Heart left ventricle (tissue), 16 donors: Measurements from ENCODE around the gene ERC1. TPM values are rescaled to one million over a fixed set of nuclear protein-coding genes. Genes with fewer than 3 reads are reported as not detected.
A peak's percentile ranks its signal among the peaks of the same experiment; 100 is the strongest.

Source experiments
- ATAC-seq, 4 donors: fragments of 200-7000 bp; cut with Tn5 transposase; one replicate each; pipeline ENCODE4 v1.9.1; 2020 to 2022; ENCODE audit warnings: moderate library complexity in 4 of 4, mild to moderate bottlenecking in 3 of 4, moderate number of reproducible peaks in 1 of 4
- DNase-seq, 5 donors: peaks; one replicate each; pipeline ENCODE4 v3.0.0-alpha.2; 2020
- H3K27ac ChIP-seq, 12 donors: fragments of 200-600 bp; sonication (generic) in 4 of 12; one replicate each; pipeline versions ENCODE4 v1.5.0 to v1.8.0; 2016 to 2022; ENCODE audit warnings: mild to moderate bottlenecking in 2 of 12
- H3K27me3 ChIP-seq, 9 donors: fragments of 200-600 bp; sonication (generic) in 2 of 9; one replicate each; pipeline versions ENCODE4 v1.5.1 to v1.8.0; 2016 to 2022; ENCODE audit warnings: mild to moderate bottlenecking in 3 of 9
- H3K36me3 ChIP-seq, 9 donors: fragments of 200-600 bp; sonication (generic) in 2 of 9; one replicate each; pipeline versions ENCODE4 v1.5.0 to v1.8.0; 2018 to 2022; ENCODE audit warnings: mild to moderate bottlenecking in 2 of 9
- H3K4me1 ChIP-seq, 12 donors: fragments of 200-600 bp; sonication (generic) in 4 of 12; one replicate each; pipeline versions ENCODE4 v1.5.0 to v1.8.0; 2016 to 2022; ENCODE audit warnings: mild to moderate bottlenecking in 3 of 12
- H3K4me3 ChIP-seq, 12 donors: fragments of 200-600 bp; sonication (generic) in 4 of 12; one replicate each; pipeline versions ENCODE4 v1.5.0 to v1.8.0; 2017 to 2022; ENCODE audit warnings: mild to moderate bottlenecking in 9 of 12, moderate library complexity in 4 of 12
- H3K9me3 ChIP-seq, 12 donors: fragments of 200-600 bp; sonication (generic) in 4 of 12; one replicate each; pipeline versions ENCODE4 v1.5.0 to v1.8.0; 2016 to 2022; ENCODE audit warnings: mild to moderate bottlenecking in 1 of 12
- CTCF ChIP-seq, 12 donors: fragments of 200-600 bp; sonication (generic) in 4 of 12; IDR thresholded peaks; one replicate each; pipeline versions ENCODE4 v1.5.0 to v1.8.0; 2018 to 2022; ENCODE audit warnings: antibody characterized with exemption in 12 of 12, mild to moderate bottlenecking in 5 of 12
- POLR2A ChIP-seq, 2 donors: fragments of 450-650 bp; IDR thresholded peaks; one replicate each; pipeline ENCODE4 v1.6.1; 2017; ENCODE audit warnings: antibody characterized with exemption in 2 of 2, mild to moderate bottlenecking in 2 of 2, moderate library complexity in 2 of 2
- WGBS, 4 donors: extraction: QIAGEN DNeasy Blood & Tissue Kit in 2 of 4; methylation state at CpG; one replicate each; pipeline versions ENCODE4 v1.1.5 to v1.1.7; 2013 to 2018; 5-methylcytosine and 5-hydroxymethylcytosine counted together
- intact Hi-C, 10 donors: fragments of 100-400 bp; cut with DNase I; formaldehyde crosslinking; loops; one replicate each; pipeline versions ENCODE4 v1.11.1 to v1.14.2; 2022
- polyA plus RNA-seq, 2 donors: library from polyadenylated mRNA; stranded (reverse); fragments of 200-250 nt; gene quantifications; one replicate each; pipeline ENCODE4 v1.2.3, GENCODE V29; 2013
- total RNA-seq, 9 donors: library from RNA; depleted of rRNA in 2 of 9; stranded (reverse); fragments of >200 nt in 2 of 9; fragmentation: NEBNext Ultra II Directional in 3 of 9; extraction: Animal tissue kit (Norgen Biotek cat#: 25700) in 3 of 9; gene quantifications; one replicate each; pipeline versions ENCODE4 v1.1.0 to v1.2.4, GENCODE V29; 2016 to 2023
- donor health status: ischemic (EF 13 %, LVEDD 7.1; RV severe dilation, severe dysfunction).
- donor health status: healthy with polysubstance abuse.
- donor health status: DM: no; HTN: yes; CAD: no.
- donor health status: DM: no; HTN: no; CAD: no.
- donor health status: ischemic (EF 25% LVEDD 6.9; RV normal size, moderate dysfunction).
- donor health status: ischemic (EF 25% LVEDD 5.7; RV mildly dilated, moderate dysfunction).
- donor health status: healthy.
- donor health status: DM: yes; HTN: yes; CAD: no.
- donor health status: ischemic (EF 35%, LVEDD 5.7; RV mildly dilated, moderate dysfunction).
- donor health status: nonischemic (EF 11% LVEDD 7.7; RV severe dilation, severe dysfunction).
- donor health status: DM: yes; HTN: yes; CAD: no.
- donor health status: PGD.
- donor health status: ischemic (EF 29% LVEDD 5.4; RV normal size, mild dysfunction).
- donor health status: nonischemic (EF 23%, LVEDD 6.1; RV moderate dilation, normal function).

The ERC1 gene
- total and polyA plus RNA-seq, 11 donors = 13.5 to 84.0 (median 47.9) TPM

DNA sequence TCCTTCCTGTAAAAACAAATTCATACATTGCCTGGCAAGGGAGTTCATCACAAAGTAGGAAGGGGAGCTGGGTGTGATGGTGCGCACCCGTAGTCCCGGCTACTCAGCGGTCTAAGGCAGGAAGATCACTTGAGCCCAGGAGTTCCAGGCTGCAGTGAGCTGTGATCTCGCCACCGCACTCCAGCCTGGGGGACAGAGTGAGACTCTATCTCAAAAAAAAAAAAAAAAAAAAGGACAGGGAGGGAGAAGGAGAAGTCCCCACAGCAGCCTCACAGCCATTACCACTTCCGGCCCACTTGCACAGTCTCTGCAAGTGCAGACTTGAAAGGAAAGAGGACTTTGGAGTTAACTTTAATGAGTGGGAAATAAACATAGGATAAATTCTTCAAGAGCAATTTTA, 482.4 kb downstream of the ERC1 start:
- Histone ChIP-seq H3K9me3 (no peaks in the 10 kb centered on the region), H3K27me3 (no peaks in the 10 kb centered on the region), H3K36me3 (peaks cover 0 to 3% (median 0%) of the 10 kb centered on the region in 9 donors), H3K27ac (peak overlapping the region in 5 of 12 donors; percentile 4 to 54 (median 32)), H3K4me1 (peaks cover 0 to 62% (median 37%) of the 10 kb centered on the region in 12 donors), H3K4me3 (no peak overlapping the region)
- intact Hi-C loops = no loop called here
- DNase-seq = peak in 1 of 5 donors; percentile 51
- peak in 2 of 4 donors; percentile 16 to 17 for ATAC-seq
- no peak for TF ChIP-seq POLR2A (IDR thresholded peaks at IDR 0.05)
- TF ChIP-seq CTCF (IDR thresholded peaks at IDR 0.05) = no peak
- WGBS, 4 donors = 77 to 83% (median 81%) methylated on average over 7 of the region's 7 CpGs

- peak overlapping the region in 10 of 12 donors; percentile 3 to 54 (median 14) for H3K27ac ChIP-seq
- peak in 1 of 4 donors; percentile 62 for ATAC-seq
- H3K27me3 ChIP-seq = no peaks in the 10 kb centered on the region
- peaks cover 0 to 3% (median 0%) of the 10 kb centered on the region in 9 donors for H3K36me3 ChIP-seq
- peak overlapping the region in 3 of 12 donors; percentile 4 to 17 (median 10) for H3K4me3 ChIP-seq
- no peak for TF ChIP-seq CTCF (IDR thresholded peaks at IDR 0.05)
- TF ChIP-seq POLR2A (IDR thresholded peaks at IDR 0.05) = no peak
- intact Hi-C loops = no loop called here
- DNase-seq = no peak
- 44 to 54% (median 49%) methylated on average over 5 of the region's 5 CpGs for WGBS, 4 donors
- H3K9me3 ChIP-seq = no peaks in the 10 kb centered on the region
- peaks cover 0 to 57% (median 36%) of the 10 kb centered on the region in 12 donors for H3K4me1 ChIP-seq
These were observed 483.1 kb downstream of the ERC1 start for GRCh38 chr12:1474041-1474573.

DNA sequence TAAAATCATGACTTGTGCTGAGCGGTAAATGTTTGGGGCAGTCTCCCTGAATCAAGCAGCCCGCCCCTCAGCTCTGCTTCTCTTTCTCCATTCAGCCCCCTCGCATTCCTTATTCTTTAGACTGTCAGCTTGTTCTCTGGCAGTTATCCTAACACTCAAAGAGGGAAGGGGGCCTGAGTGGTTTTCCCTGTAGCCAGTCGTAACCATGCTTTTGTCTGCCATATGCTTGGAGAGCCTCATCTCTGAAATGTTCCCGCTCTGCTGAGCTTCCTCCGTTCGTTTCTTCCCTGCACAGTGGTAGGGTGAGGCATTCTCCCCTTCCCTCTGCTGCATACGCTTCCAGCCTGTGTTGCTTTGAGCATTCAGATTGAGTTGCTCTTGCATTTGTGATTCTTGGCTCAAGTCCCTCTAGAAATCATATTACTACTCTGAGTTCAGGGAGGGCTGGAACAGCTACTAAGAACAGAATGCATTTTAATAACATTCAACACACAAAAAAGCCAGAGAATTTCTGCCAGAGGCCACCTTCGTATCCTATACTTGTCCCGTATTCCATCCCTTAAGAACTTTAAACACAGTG, 483.6 kb downstream of the ERC1 start:
- ATAC-seq = peak; percentile 68 to 83 (median 76)
- intact Hi-C loops = no loop called here
- Histone ChIP-seq H3K27me3 (no peaks in the 10 kb centered on the region), H3K27ac (peak overlapping the region in 9 of 12 donors; percentile 3 to 54 (median 20)), H3K4me1 (peaks cover 0 to 51% (median 30%) of the 10 kb centered on the region in 12 donors), H3K4me3 (peak overlapping the region in 3 of 12 donors; percentile 4 to 17 (median 10)), H3K36me3 (peaks cover 0 to 3% (median 0%) of the 10 kb centered on the region in 9 donors), H3K9me3 (no peaks in the 10 kb centered on the region)
- 54 to 70% (median 60%) methylated on average over 10 of the region's 10 CpGs for WGBS, 4 donors
- DNase-seq = peak in 1 of 5 donors; percentile 21
- TF ChIP-seq CTCF (IDR thresholded peaks at IDR 0.05) = no peak
- TF ChIP-seq POLR2A (IDR thresholded peaks at IDR 0.05) = no peak

DNA sequence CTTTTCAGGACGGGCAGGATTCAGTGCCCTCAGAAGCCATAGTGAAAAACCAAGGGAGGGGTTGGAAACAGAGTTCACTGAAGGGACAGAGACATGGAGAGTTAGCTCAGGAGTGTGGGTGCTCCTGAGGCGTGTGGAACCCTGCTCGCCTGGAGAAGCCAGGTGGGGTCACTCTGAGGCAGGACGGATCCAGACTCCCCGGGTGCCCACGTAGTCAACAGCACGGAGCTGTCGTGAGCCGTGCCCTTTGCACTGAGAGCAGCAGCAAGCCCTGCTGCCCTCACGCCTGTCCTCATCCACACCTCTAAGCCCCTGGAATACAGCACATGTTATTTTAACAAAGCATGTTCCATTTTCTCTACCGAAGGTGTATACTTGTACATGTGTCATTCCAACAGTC, 488.6 kb downstream of the ERC1 start:
- WGBS, 4 donors = 97 to 98% (median 97%) methylated on average over 11 of the region's 11 CpGs
- no peak overlapping the region for H3K4me3 ChIP-seq
- TF ChIP-seq CTCF (IDR thresholded peaks at IDR 0.05) = no peak
- TF ChIP-seq POLR2A (IDR thresholded peaks at IDR 0.05) = no peak
- ATAC-seq (no peak), DNase-seq (no peak)
- peaks cover 0 to 11% (median 6%) of the 10 kb centered on the region in 12 donors for H3K4me1 ChIP-seq
- H3K27ac ChIP-seq = no peak overlapping the region
- intact Hi-C loops = no loop called here
- no peaks in the 10 kb centered on the region for H3K36me3 ChIP-seq
- H3K27me3 ChIP-seq = no peaks in the 10 kb centered on the region
- H3K9me3 ChIP-seq = no peaks in the 10 kb centered on the region
